HUES48 (cell line): ENCODE measurements around the gene MPLKIP.
A peak's percentile ranks its signal among the peaks of the same experiment; 100 is the strongest.
"Not testable (repeated sequence)": the region's sequence is repeated elsewhere in the genome, so short reads cannot be mapped to it uniquely, and the experiment has no call there.

ENCODE experiments used
- H3K27ac ChIP-seq: one replicate; pipeline ENCODE4 v1.7.0; 2013; ENCODE audit warnings: low read depth, low read length, inconsistent platforms
- H3K27me3 ChIP-seq: 2 replicates; pipeline ENCODE4 v1.6.1; 2013; ENCODE audit warnings: mild to moderate bottlenecking, low read length; ENCODE audit not compliant: control insufficient read depth, insufficient read depth
- H3K36me3 ChIP-seq: 2 replicates; pipeline ENCODE4 v1.6.1; 2013; ENCODE audit warnings: low read length; ENCODE audit not compliant: control insufficient read depth, insufficient read depth
- H3K4me1 ChIP-seq: 2 replicates; pipeline ENCODE4 v1.6.1; 2013; ENCODE audit warnings: mild to moderate bottlenecking, low read length; ENCODE audit not compliant: control insufficient read depth, insufficient read depth
- H3K4me3 ChIP-seq: 2 replicates; pipeline ENCODE4 v1.5.1; 2013; ENCODE audit warnings: mild to moderate bottlenecking, low read depth, low read length
- H3K9ac ChIP-seq: 2 replicates; pipeline ENCODE4 v1.6.1; 2013; ENCODE audit warnings: mild to moderate bottlenecking, low read depth, low read length, moderate library complexity
- H3K9me3 ChIP-seq: 2 replicates; pipeline ENCODE4 v1.6.1; 2013; ENCODE audit warnings: low read length; ENCODE audit not compliant: control insufficient read depth, insufficient read depth

Gene MPLKIP

GRCh38 chr7:40151504-40151903 lies 17.1 kb upstream of the MPLKIP start:
- Histone ChIP-seq H3K4me3 (no peak overlapping the region), H3K9ac (no peak overlapping the region), H3K9me3 (0 out of 2 replicates have a peak, but pooled peaks cover 5% of the 10 kb centered on the region), H3K4me1 (0 out of 2 replicates have a peak, but pooled peaks cover 7% of the 10 kb centered on the region), H3K27me3 (no peaks in the 10 kb centered on the region), H3K36me3 (no peaks in the 10 kb centered on the region), H3K27ac (no peak overlapping the region)

GRCh38 chr7:40148671-40149070 lies 14.2 kb upstream of the MPLKIP start:
- H3K27me3 ChIP-seq, result no peaks in the 10 kb centered on the region
- H3K9ac ChIP-seq, result no peak overlapping the region
- H3K9me3 ChIP-seq, result peaks cover 12% of the 10 kb centered on the region; the same call in 1 of the 2 replicates
- H3K4me3 ChIP-seq, result peak overlapping the region; percentile 6; the same call in 1 of the 2 replicates
- H3K27ac ChIP-seq, result peak overlapping the region; percentile 60
- no peaks in the 10 kb centered on the region for H3K36me3 ChIP-seq
- H3K4me1 ChIP-seq, result 0 out of 2 replicates have a peak, but pooled peaks cover 7% of the 10 kb centered on the region

DNA sequence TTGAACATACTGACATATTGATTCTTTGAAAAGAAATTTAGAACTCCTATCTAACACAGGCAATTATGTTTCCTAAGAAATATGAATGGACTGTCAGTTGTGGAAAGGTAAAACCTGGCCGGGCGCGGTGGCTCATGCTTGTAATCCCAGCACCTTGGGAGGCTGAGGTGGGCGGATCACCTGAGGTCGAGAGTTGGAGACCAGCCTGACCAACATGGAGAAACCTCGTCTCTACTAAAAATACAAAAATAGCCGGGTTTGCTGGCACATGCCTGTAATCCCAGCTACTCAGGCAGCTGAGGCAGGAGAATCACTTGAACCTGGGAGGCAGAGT lies 13.8 kb upstream of the MPLKIP start:
- H3K9ac ChIP-seq, H3K27me3 ChIP-seq, H3K4me3 ChIP-seq, H3K4me1 ChIP-seq, H3K36me3 ChIP-seq, H3K27ac ChIP-seq: not testable (repeated sequence)
- H3K9me3 ChIP-seq, result peaks cover 12% of the 10 kb centered on the region; the same call in 1 of the 2 replicates

DNA sequence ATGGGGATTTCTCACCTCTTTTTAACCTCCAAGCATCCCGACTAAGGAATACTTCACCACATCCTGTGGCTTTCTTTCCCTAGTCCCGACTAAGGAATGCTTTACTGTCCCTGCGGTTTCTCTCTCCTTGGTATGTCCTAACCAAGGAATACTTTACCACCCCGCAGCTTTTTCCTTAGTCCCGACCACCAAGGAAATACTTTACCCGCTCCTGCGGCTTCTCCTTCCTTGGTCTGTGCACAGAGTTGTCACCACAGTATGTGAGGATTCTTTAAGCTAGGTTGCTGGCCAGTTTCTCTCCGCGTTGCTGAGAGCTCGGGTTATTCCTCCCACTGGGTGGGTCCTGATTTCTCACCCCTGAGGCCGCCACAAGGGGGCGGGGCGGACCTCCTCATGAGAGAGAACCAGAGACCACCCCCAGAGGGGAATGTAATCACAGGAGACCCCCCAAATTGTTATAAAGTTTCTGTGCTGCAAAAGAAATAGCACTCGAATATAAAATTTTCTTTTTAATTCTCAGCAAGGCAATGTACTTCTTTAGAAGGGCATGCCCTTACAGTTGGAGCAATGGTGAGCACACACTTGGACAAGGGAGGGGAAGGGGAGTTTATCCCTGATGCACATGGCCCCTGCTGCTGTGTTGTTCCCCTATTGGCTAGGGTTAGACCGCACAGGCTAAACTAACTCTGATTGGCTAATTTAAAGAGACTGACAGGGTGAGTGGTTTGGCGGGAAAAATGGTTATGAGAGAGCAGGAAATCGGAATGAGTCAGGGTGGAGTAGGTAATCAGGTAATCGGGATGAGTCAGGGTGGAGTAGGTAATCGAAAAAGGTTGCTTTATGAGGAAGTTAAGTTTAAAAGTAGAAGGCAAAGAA lies 13.2 kb upstream of the MPLKIP start:
- Histone ChIP-seq H3K4me3 (no peak overlapping the region), H3K9ac (no peak overlapping the region), H3K4me1 (0 out of 2 replicates have a peak, but pooled peaks cover 7% of the 10 kb centered on the region), H3K27ac (no peak overlapping the region), H3K9me3 (peaks cover 12% of the 10 kb centered on the region; the same call in 1 of the 2 replicates), H3K27me3 (no peaks in the 10 kb centered on the region), H3K36me3 (no peaks in the 10 kb centered on the region)

DNA sequence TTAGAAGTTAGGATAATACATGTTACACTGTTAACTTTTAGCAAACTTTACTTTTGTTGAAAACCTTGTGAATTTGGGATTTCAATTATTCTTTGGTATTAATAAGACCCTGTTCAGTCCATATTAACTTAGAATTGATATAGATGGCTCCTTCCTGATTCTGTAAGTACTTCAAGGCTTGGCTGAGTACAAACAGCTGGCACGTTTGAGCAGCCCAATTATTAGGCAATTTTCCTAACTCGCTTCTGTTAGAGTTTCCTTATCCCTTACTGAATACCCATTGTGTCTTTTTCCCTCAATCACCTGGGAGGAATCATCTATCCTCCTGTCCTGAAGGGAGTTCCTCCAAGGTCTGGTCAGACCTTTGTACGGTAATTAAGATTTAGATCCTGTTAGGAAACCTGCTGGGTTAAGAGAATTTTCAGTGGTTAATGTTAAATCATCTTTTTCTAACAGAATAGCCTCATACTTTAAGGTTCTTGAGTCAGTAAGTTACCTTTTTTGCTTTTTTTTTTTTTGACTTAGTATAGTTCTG lies 11.2 kb upstream of the MPLKIP start:
- peaks cover 12% of the 10 kb centered on the region; the same call in 1 of the 2 replicates for H3K9me3 ChIP-seq
- H3K4me3 ChIP-seq, H3K36me3 ChIP-seq, H3K27me3 ChIP-seq, H3K4me1 ChIP-seq, H3K27ac ChIP-seq, H3K9ac ChIP-seq: not testable (repeated sequence)

DNA sequence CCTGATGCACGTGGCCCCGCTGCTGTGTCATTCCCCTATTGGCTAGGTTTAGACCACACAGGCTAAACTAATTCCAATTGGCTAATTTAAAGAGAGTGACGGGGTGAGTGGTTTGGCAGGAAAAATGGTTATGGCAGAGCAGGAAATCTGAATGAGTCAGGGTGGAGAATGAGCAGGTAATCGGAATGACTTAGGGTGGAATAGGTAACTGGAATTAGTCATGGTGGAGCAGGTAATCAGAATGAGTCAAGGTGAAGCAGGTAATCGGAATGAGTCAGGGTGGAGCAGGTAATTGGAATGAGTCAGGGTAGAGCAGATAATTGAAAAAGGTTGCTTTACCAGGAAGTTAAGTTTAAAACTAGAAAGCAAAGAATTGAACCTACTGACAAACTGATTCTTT lies 7.5 kb upstream of the MPLKIP start:
- H3K36me3 ChIP-seq, H3K9ac ChIP-seq, H3K27me3 ChIP-seq, H3K4me1 ChIP-seq, H3K4me3 ChIP-seq, H3K27ac ChIP-seq: not testable (repeated sequence)
- peaks cover 11% of the 10 kb centered on the region; the same call in 1 of the 2 replicates for H3K9me3 ChIP-seq

DNA sequence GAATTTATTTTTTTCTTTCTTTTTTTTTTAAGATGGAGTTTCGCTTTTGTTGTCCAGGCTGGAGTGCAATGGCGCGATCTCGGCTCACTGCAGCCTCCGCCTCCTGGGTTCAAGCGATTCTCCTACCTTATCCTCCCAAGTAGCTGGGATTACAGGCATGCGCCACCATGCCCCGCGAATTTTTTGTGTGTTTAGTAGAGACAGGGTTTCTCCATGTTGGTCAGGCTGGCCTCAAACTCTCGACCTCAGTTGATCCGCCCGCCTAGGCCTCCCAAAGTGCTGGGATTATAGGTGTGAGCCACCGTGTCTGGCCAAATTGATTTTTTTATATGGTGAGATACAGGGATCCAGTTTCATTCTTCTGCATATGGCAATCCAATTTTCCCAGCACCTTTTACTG lies 5.5 kb upstream of the MPLKIP start:
- not testable (repeated sequence) for H3K4me1 ChIP-seq, H3K36me3 ChIP-seq, H3K9ac ChIP-seq, H3K9me3 ChIP-seq, H3K4me3 ChIP-seq, H3K27ac ChIP-seq
- H3K27me3 ChIP-seq, result peaks cover 13% of the 10 kb centered on the region

DNA sequence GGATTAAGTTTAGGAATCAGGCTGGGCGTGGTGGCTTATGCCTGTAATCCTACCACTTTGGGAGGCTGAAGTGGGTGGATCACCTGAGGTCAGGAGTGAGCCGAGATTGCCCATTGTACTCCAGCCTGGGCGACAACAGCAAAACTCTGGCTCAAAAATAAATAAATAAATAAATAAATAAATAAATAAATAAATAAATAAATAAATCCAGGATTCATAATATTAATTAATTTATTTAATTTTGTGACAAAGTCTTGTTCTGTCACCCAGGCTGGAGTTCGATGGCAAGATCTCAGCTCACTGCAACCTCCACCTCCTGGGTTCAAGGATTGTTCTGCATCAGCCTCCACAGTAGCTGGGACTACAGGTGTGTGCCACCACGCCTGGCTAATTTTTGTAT lies 4.6 kb upstream of the MPLKIP start:
- Histone ChIP-seq H3K27ac (no peak overlapping the region), H3K27me3 (peaks cover 13% of the 10 kb centered on the region), H3K4me3 (no peak overlapping the region), H3K4me1 (no peaks in the 10 kb centered on the region), H3K9me3 (no peaks in the 10 kb centered on the region), H3K9ac (no peak overlapping the region), H3K36me3 (no peaks in the 10 kb centered on the region)

DNA sequence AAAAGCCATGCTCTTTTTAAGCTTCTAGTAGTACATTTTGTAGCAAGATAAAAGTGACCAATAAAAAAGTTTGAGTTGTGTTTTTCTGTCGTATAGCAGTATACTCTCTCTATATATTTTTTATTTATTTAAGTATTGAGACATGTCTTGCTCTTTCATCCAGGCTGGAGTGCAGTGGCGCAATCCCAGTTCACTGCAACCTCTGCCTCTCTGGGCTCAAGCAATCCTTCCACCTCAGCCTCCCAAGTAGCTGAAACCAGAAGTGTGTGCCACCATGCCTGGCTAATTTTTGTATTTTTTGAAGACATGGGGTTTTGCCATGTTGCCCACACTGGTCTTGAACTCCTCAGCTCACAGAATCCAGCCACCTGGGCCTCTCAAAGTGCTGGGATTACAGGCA lies 3.1 kb upstream of the MPLKIP start:
- Histone ChIP-seq H3K36me3 (peaks cover 4% of the 10 kb centered on the region; the same call in 1 of the 2 replicates), H3K9me3 (no peaks in the 10 kb centered on the region), H3K27ac (no peak overlapping the region), H3K27me3 (peaks cover 13% of the 10 kb centered on the region), H3K4me1 (peaks cover 8% of the 10 kb centered on the region; the same call in 1 of the 2 replicates), H3K9ac (no peak overlapping the region), H3K4me3 (no peak overlapping the region)

DNA sequence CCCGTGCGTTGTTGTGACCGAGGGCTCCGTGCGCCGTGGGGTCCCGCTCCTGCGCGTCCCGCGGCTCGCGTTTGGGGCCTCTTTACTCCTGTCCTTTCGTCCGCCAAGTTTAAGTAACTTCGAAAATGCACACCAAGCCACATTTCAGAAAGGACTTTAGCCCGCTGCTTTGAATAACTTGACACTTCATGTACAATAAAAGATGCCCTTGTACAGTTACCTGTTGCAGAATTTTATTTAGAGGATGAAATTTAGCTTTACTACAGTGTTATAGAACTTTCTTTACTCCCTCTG lies 842 bp upstream of the MPLKIP start:
- H3K9ac ChIP-seq, result no peak overlapping the region
- H3K4me3 ChIP-seq, result peak overlapping the region; percentile 90
- H3K27ac ChIP-seq, result peak overlapping the region; percentile 97
- H3K9me3 ChIP-seq, result no peaks in the 10 kb centered on the region
- peaks cover 13% of the 10 kb centered on the region for H3K27me3 ChIP-seq
- peaks cover 8% of the 10 kb centered on the region; the same call in 1 of the 2 replicates for H3K4me1 ChIP-seq
- H3K36me3 ChIP-seq, result peaks cover 12% of the 10 kb centered on the region; the same call in 1 of the 2 replicates
